Heart left ventricle (tissue), 16 donors: ENCODE data around the gene POLR3H. TPM values are rescaled to one million over a fixed set of nuclear protein-coding genes. Genes with fewer than 3 reads are reported as not detected.

ENCODE experiments used
- ATAC-seq, 4 donors: fragments of 200-7000 bp; cut with Tn5 transposase; one replicate each; pipeline ENCODE4 v1.9.1; 2020 to 2022; ENCODE audit warnings: moderate library complexity in 4 of 4, mild to moderate bottlenecking in 3 of 4, moderate number of reproducible peaks in 1 of 4
- DNase-seq, 5 donors: peaks; one replicate each; pipeline ENCODE4 v3.0.0-alpha.2; 2020
- H3K27ac ChIP-seq, 12 donors: fragments of 200-600 bp; sonication (generic) in 4 of 12; one replicate each; pipeline versions ENCODE4 v1.5.0 to v1.8.0; 2016 to 2022; ENCODE audit warnings: mild to moderate bottlenecking in 2 of 12
- H3K27me3 ChIP-seq, 9 donors: fragments of 200-600 bp; sonication (generic) in 2 of 9; one replicate each; pipeline versions ENCODE4 v1.5.1 to v1.8.0; 2016 to 2022; ENCODE audit warnings: mild to moderate bottlenecking in 3 of 9
- H3K36me3 ChIP-seq, 9 donors: fragments of 200-600 bp; sonication (generic) in 2 of 9; one replicate each; pipeline versions ENCODE4 v1.5.0 to v1.8.0; 2018 to 2022; ENCODE audit warnings: mild to moderate bottlenecking in 2 of 9
- H3K4me1 ChIP-seq, 12 donors: fragments of 200-600 bp; sonication (generic) in 4 of 12; one replicate each; pipeline versions ENCODE4 v1.5.0 to v1.8.0; 2016 to 2022; ENCODE audit warnings: mild to moderate bottlenecking in 3 of 12
- H3K4me3 ChIP-seq, 12 donors: fragments of 200-600 bp; sonication (generic) in 4 of 12; one replicate each; pipeline versions ENCODE4 v1.5.0 to v1.8.0; 2017 to 2022; ENCODE audit warnings: mild to moderate bottlenecking in 9 of 12, moderate library complexity in 4 of 12
- H3K9me3 ChIP-seq, 12 donors: fragments of 200-600 bp; sonication (generic) in 4 of 12; one replicate each; pipeline versions ENCODE4 v1.5.0 to v1.8.0; 2016 to 2022; ENCODE audit warnings: mild to moderate bottlenecking in 1 of 12
- POLR2A ChIP-seq, 2 donors: fragments of 450-650 bp; IDR thresholded peaks; one replicate each; pipeline ENCODE4 v1.6.1; 2017; ENCODE audit warnings: antibody characterized with exemption in 2 of 2, mild to moderate bottlenecking in 2 of 2, moderate library complexity in 2 of 2
- WGBS, 4 donors: extraction: QIAGEN DNeasy Blood & Tissue Kit in 2 of 4; methylation state at CpG; one replicate each; pipeline versions ENCODE4 v1.1.5 to v1.1.7; 2013 to 2018; 5-methylcytosine and 5-hydroxymethylcytosine counted together
- intact Hi-C, 10 donors: fragments of 100-400 bp; cut with DNase I; formaldehyde crosslinking; loops; one replicate each; pipeline versions ENCODE4 v1.11.1 to v1.14.2; 2022
- polyA plus RNA-seq, 2 donors: library from polyadenylated mRNA; stranded (reverse); fragments of 200-250 nt; gene quantifications; one replicate each; pipeline ENCODE4 v1.2.3, GENCODE V29; 2013
- total RNA-seq, 9 donors: library from RNA; depleted of rRNA in 2 of 9; stranded (reverse); fragments of >200 nt in 2 of 9; fragmentation: NEBNext Ultra II Directional in 3 of 9; extraction: Animal tissue kit (Norgen Biotek cat#: 25700) in 3 of 9; gene quantifications; one replicate each; pipeline versions ENCODE4 v1.1.0 to v1.2.4, GENCODE V29; 2016 to 2023
- TF ChIP-seq, protein P1 (sequence below), 12 donors: fragments of 200-600 bp; sonication (generic) in 4 of 12; IDR thresholded peaks; one replicate each; pipeline versions ENCODE4 v1.5.0 to v1.8.0; 2018 to 2022; ENCODE audit warnings: antibody characterized with exemption in 12 of 12, mild to moderate bottlenecking in 5 of 12
- donor health status: ischemic (EF 13 %, LVEDD 7.1; RV severe dilation, severe dysfunction).
- donor health status: healthy with polysubstance abuse.
- donor health status: DM: no; HTN: yes; CAD: no.
- donor health status: DM: no; HTN: no; CAD: no.
- donor health status: ischemic (EF 25% LVEDD 6.9; RV normal size, moderate dysfunction).
- donor health status: ischemic (EF 25% LVEDD 5.7; RV mildly dilated, moderate dysfunction).
- donor health status: healthy.
- donor health status: DM: yes; HTN: yes; CAD: no.
- donor health status: ischemic (EF 35%, LVEDD 5.7; RV mildly dilated, moderate dysfunction).
- donor health status: nonischemic (EF 11% LVEDD 7.7; RV severe dilation, severe dysfunction).
- donor health status: DM: yes; HTN: yes; CAD: no.
- donor health status: PGD.
- donor health status: ischemic (EF 29% LVEDD 5.4; RV normal size, mild dysfunction).
- donor health status: nonischemic (EF 23%, LVEDD 6.1; RV moderate dilation, normal function).

Gene POLR3H
- total and polyA plus RNA-seq, 11 donors, result 12.2 to 31.2 (median 19.3) TPM

- ATAC-seq (peak; percentile 13 to 68 (median 52)), DNase-seq (peak; percentile 79 to 89 (median 88))
- TF ChIP-seq, protein P1, sequence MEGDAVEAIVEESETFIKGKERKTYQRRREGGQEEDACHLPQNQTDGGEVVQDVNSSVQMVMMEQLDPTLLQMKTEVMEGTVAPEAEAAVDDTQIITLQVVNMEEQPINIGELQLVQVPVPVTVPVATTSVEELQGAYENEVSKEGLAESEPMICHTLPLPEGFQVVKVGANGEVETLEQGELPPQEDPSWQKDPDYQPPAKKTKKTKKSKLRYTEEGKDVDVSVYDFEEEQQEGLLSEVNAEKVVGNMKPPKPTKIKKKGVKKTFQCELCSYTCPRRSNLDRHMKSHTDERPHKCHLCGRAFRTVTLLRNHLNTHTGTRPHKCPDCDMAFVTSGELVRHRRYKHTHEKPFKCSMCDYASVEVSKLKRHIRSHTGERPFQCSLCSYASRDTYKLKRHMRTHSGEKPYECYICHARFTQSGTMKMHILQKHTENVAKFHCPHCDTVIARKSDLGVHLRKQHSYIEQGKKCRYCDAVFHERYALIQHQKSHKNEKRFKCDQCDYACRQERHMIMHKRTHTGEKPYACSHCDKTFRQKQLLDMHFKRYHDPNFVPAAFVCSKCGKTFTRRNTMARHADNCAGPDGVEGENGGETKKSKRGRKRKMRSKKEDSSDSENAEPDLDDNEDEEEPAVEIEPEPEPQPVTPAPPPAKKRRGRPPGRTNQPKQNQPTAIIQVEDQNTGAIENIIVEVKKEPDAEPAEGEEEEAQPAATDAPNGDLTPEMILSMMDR (IDR thresholded peaks at IDR 0.05), result no peak
- TF ChIP-seq POLR2A (IDR thresholded peaks at IDR 0.05), result no peak
- H3K4me1 ChIP-seq, result peaks cover 0 to 48% (median 18%) of the 10 kb centered on the region in 12 donors
- no peaks in the 10 kb centered on the region for H3K36me3 ChIP-seq
- intact Hi-C loops, result loop anchor here in 1 of 10 donors (10.0 kb wide), 1 partner anchor 47 kb away; no protein-coding TSS in a partner anchor
- H3K9me3 ChIP-seq, result no peaks in the 10 kb centered on the region
- 38 to 43% (median 40%) methylated on average over 16 to 19 of the region's 19 CpGs for WGBS, 4 donors
- peaks cover 0 to 5% (median 0%) of the 10 kb centered on the region in 9 donors for H3K27me3 ChIP-seq
- no peak overlapping the region for H3K4me3 ChIP-seq
- H3K27ac ChIP-seq, result peak overlapping the region in 11 of 12 donors; percentile 25 to 81 (median 64)
Measured at GRCh38 chr22:41557401-41558240, 13.4 kb upstream of the POLR3H start.

- ATAC-seq, result no peak
Measured at GRCh38 chr22:41556561-41556960, 12.3 kb upstream of the POLR3H start.

DNA sequence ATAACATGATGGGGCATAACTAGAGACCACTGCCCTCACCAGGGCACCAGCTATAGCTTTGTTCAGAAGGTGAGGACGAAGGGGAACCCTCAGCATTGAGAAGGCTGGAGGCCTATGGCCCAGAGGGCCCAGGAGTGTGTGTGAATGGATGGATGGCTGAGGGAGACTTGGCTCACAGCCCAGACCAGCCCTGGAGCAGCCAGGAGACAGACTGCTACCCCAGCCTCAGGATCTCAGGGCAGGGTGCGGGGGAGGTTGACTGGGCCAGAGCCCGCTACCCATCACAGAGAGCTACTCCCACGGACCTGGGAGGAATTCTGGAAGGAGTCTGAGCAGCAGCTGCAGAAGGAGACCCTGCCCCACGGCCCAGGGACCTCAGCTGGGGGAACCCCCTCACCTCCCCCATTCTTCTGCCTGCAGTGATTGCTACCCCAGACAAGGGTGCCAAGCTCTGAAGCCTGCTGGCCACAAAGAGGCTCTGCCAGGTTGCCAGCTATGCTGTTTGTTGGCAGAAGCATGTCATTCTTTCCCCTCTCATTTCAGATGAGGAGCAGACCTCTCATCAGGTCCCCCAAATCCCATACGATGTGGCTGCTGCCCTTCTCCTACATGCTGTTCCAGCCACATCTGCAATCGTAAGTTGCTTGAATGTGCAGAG is 11.2 kb upstream of the POLR3H start:
- intact Hi-C loops, result loop anchor here in 1 of 10 donors (10.0 kb wide), 1 partner anchor 49 kb away; no protein-coding TSS in a partner anchor
- DNase-seq, result no peak
- 44 to 72% (median 70%) methylated on average over 5 to 7 of the region's 7 CpGs for WGBS, 4 donors

More at GRCh38 chr22:41556561-41556960, 12.3 kb upstream of the POLR3H start:
- no peak overlapping the region for H3K4me3 ChIP-seq
- H3K27ac ChIP-seq, result peak overlapping the region in 7 of 12 donors; percentile 61 to 81 (median 74)
- 83 to 92% (median 89%) methylated on average over 10 of the region's 10 CpGs for WGBS, 4 donors
- no peaks in the 10 kb centered on the region for H3K36me3 ChIP-seq
- intact Hi-C loops, result loop anchor here in 1 of 10 donors (10.0 kb wide), 1 partner anchor 48 kb away; no protein-coding TSS in a partner anchor
- H3K27me3 ChIP-seq, result peaks cover 0 to 5% (median 0%) of the 10 kb centered on the region in 9 donors
- H3K4me1 ChIP-seq, result peaks cover 0 to 43% (median 17%) of the 10 kb centered on the region in 12 donors
- TF ChIP-seq POLR2A (IDR thresholded peaks at IDR 0.05), result no peak
- TF ChIP-seq, protein P1 (IDR thresholded peaks at IDR 0.05), result no peak
- H3K9me3 ChIP-seq, result no peaks in the 10 kb centered on the region
- DNase-seq, result no peak

More for the DNA sequence above, 11.2 kb upstream of the POLR3H start:
- no peak overlapping the region for H3K4me3 ChIP-seq
- peak in 2 of 4 donors; percentile 17 to 25 for ATAC-seq
- no peaks in the 10 kb centered on the region for H3K9me3 ChIP-seq
- TF ChIP-seq, protein P1 (IDR thresholded peaks at IDR 0.05), result no peak
- no peak for TF ChIP-seq POLR2A (IDR thresholded peaks at IDR 0.05)
- no peaks in the 10 kb centered on the region for H3K36me3 ChIP-seq
- H3K27ac ChIP-seq, result peak overlapping the region in 1 of 12 donors; percentile 22
- H3K27me3 ChIP-seq, result no peaks in the 10 kb centered on the region
- H3K4me1 ChIP-seq, result peaks cover 0 to 41% (median 16%) of the 10 kb centered on the region in 12 donors
